PC-9 (cell line): ENCODE results near the gene SLC40A1. TPM values are rescaled to one million over a fixed set of nuclear protein-coding genes. Genes with fewer than 3 reads are reported as not detected.

ENCODE experiments used
- BruUV-seq: library from RNA; stranded (reverse); fragments of 400-500 nt; replicated peaks from 2 replicates; lab custom pipeline; 2021; lab: Mats Ljungman, UMichigan
- CTCF ChIA-PET: fragments of 300-600 bp; sonication (Branson Sonifier 250); formaldehyde crosslinking; loops from one replicate; lab custom pipeline; 2022; ENCODE audit warnings: antibody characterized with exemption; lab: Charles Lee
- POLR2A ChIA-PET: fragments of 300-600 bp; sonication (Branson Sonifier 250); formaldehyde crosslinking; loops from one replicate; lab custom pipeline; 2022; ENCODE audit warnings: antibody characterized with exemption; ENCODE audit not compliant: unreplicated experiment; lab: Charles Lee
- DNase-seq, 2 experiments: peaks; one replicate each; pipeline versions ENCODE4 v3.0.0 to v3.0.0-alpha.2; 2015 to 2022; ENCODE audit warnings: mixed read lengths in 1 of 2
- H2AFZ ChIP-seq: fragments of 200-600 bp; sonication (generic); 2 replicates; pipeline ENCODE4 v1.8.1; 2017; ENCODE audit warnings: antibody characterized with exemption
- H3F3A ChIP-seq: fragments of 200-600 bp; sonication (generic); 2 replicates; pipeline ENCODE4 v1.8.1; 2017; ENCODE audit warnings: antibody characterized with exemption, mild to moderate bottlenecking, low read depth; ENCODE audit not compliant: insufficient read depth
- H3K27ac ChIP-seq: fragments of 200-600 bp; sonication (generic); 2 replicates; pipeline ENCODE4 v1.6.1; 2016; ENCODE audit warnings: mixed run types
- H3K27me3 ChIP-seq: fragments of 200-600 bp; sonication (generic); 2 replicates; pipeline ENCODE4 v1.6.1; 2016; ENCODE audit warnings: low read depth, mixed run types; ENCODE audit not compliant: insufficient read depth
- H3K36me3 ChIP-seq: fragments of 200-600 bp; sonication (generic); 2 replicates; pipeline ENCODE4 v1.6.1; 2016; ENCODE audit warnings: low read depth, mixed run types
- H3K4me1 ChIP-seq: fragments of 200-600 bp; sonication (generic); replicated peaks from 2 replicates; pipeline ENCODE4 v1.6.1; 2016; ENCODE audit warnings: mixed run types; ENCODE audit not compliant: insufficient read depth
- H3K4me2 ChIP-seq: fragments of 200-600 bp; sonication (generic); 2 replicates; pipeline ENCODE4 v1.6.1; 2017; ENCODE audit warnings: mixed run types
- H3K4me3 ChIP-seq: fragments of 200-600 bp; sonication (generic); 2 replicates; pipeline ENCODE4 v1.6.1; 2016; ENCODE audit warnings: mixed run types
- H3K79me2 ChIP-seq: fragments of 200-600 bp; sonication (generic); 2 replicates; pipeline ENCODE4 v1.6.1; 2017; ENCODE audit warnings: low read depth, mixed run types
- H3K9me2 ChIP-seq: fragments of 200-600 bp; sonication (generic); 2 replicates; pipeline ENCODE4 v1.8.1; 2017; ENCODE audit warnings: mild to moderate bottlenecking; ENCODE audit not compliant: insufficient read depth
- H3K9me3 ChIP-seq: fragments of 200-600 bp; sonication (generic); 2 replicates; pipeline ENCODE4 v1.8.1; 2016; ENCODE audit warnings: low read depth; ENCODE audit not compliant: insufficient read depth
- H4K20me1 ChIP-seq: fragments of 200-600 bp; sonication (generic); 2 replicates; pipeline ENCODE4 v1.8.1; 2017; ENCODE audit not compliant: insufficient read depth
- CTCF ChIP-seq: fragments of 200-600 bp; sonication (generic); conservative IDR thresholded peaks from 2 replicates; pipeline ENCODE4 v1.6.1; 2017; ENCODE audit warnings: mixed run types, antibody characterized with exemption, mild to moderate bottlenecking, moderate library complexity
- EZH2 ChIP-seq: fragments of 200-600 bp; sonication (generic); IDR thresholded peaks from 2 replicates; pipeline ENCODE4 v1.8.0; 2017; ENCODE audit warnings: antibody characterized with exemption, low read depth
- intact Hi-C: fragments of 100-400 bp; cut with micrococcal nuclease; formaldehyde crosslinking; loops from one replicate; pipeline ENCODE4 v1.10.0; 2022; ENCODE audit not compliant: unreplicated experiment
- total RNA-seq: library from RNA; stranded (reverse); gene quantifications from 2 replicates; pipeline ENCODE4 v1.2.3, GENCODE V29; 2021

The SLC40A1 gene
- total RNA-seq, 1 experiment from 2014 or later = 8.0 TPM

- H3K4me2 ChIP-seq = no peak overlapping the region
- no peak overlapping the region for H2AFZ ChIP-seq
- H3K4me1 ChIP-seq = no peaks in the 10 kb centered on the region
- intact Hi-C loops = no loop called here
- H3K36me3 ChIP-seq = no peaks in the 10 kb centered on the region
- no peak overlapping the region for H3K4me3 ChIP-seq
- H3K27ac ChIP-seq = no peak overlapping the region
- no peaks in the 10 kb centered on the region for H3K79me2 ChIP-seq
- H4K20me1 ChIP-seq = no peaks in the 10 kb centered on the region
- BruUV-seq = no TSS peak
- no peaks in the 10 kb centered on the region for H3F3A ChIP-seq
- no peaks in the 10 kb centered on the region for H3K9me2 ChIP-seq
- ChIA-PET POLR2A (no interaction called here), CTCF (no interaction called here)
- no peak for DNase-seq
- no peak for TF ChIP-seq EZH2
- TF ChIP-seq CTCF = no peak
- H3K27me3 ChIP-seq = no peaks in the 10 kb centered on the region
- H3K9me3 ChIP-seq = no peaks in the 10 kb centered on the region
Measured at GRCh38 chr2:189542145-189542882, 38.3 kb downstream of the SLC40A1 start.

GRCh38 chr2:189541591-189541990, 39.0 kb downstream of the SLC40A1 start:
- H3K4me1 ChIP-seq = no peaks in the 10 kb centered on the region
- no peaks in the 10 kb centered on the region for H3K79me2 ChIP-seq
- ChIA-PET POLR2A (no interaction called here), CTCF (no interaction called here)
- H3K4me3 ChIP-seq = no peak overlapping the region
- H4K20me1 ChIP-seq = no peaks in the 10 kb centered on the region
- BruUV-seq = no TSS peak
- no peaks in the 10 kb centered on the region for H3K9me3 ChIP-seq
- H2AFZ ChIP-seq = no peak overlapping the region
- no peaks in the 10 kb centered on the region for H3K9me2 ChIP-seq
- no peaks in the 10 kb centered on the region for H3F3A ChIP-seq
- no peaks in the 10 kb centered on the region for H3K36me3 ChIP-seq
- H3K27me3 ChIP-seq = no peaks in the 10 kb centered on the region
- no peak overlapping the region for H3K4me2 ChIP-seq
- intact Hi-C loops = no loop called here
- no peak for TF ChIP-seq CTCF
- no peak for TF ChIP-seq EZH2
- no peak overlapping the region for H3K27ac ChIP-seq
- no peak for DNase-seq

- ChIA-PET POLR2A (no interaction called here), CTCF (no interaction called here)
- no peaks in the 10 kb centered on the region for H3K36me3 ChIP-seq
- H3K4me2 ChIP-seq = no peak overlapping the region
- no peaks in the 10 kb centered on the region for H3K9me2 ChIP-seq
- H3K27ac ChIP-seq = no peak overlapping the region
- H3K4me1 ChIP-seq = no peaks in the 10 kb centered on the region
- no peaks in the 10 kb centered on the region for H3K9me3 ChIP-seq
- H3F3A ChIP-seq = no peaks in the 10 kb centered on the region
- no peaks in the 10 kb centered on the region for H4K20me1 ChIP-seq
- H3K79me2 ChIP-seq = no peaks in the 10 kb centered on the region
- no peak for DNase-seq
- H3K4me3 ChIP-seq = no peak overlapping the region
- BruUV-seq = no TSS peak
- no peak overlapping the region for H2AFZ ChIP-seq
- no peak for TF ChIP-seq CTCF
- no peak for TF ChIP-seq EZH2
- H3K27me3 ChIP-seq = no peaks in the 10 kb centered on the region
- intact Hi-C loops = no loop called here
Measured at GRCh38 chr2:189540551-189540950, 40.0 kb downstream of the SLC40A1 start.
